Measurements from ENCODE around the gene PIP4K2A. TPM values are rescaled to one million over a fixed set of nuclear protein-coding genes. Genes with fewer than 3 reads are reported as not detected.

The PIP4K2A gene
- total RNA-seq, 4 donors from 2014 or later: 2.6 to 14.9 (median 12.4) TPM

GRCh38 chr10:22617051-22617450 is 97.3 kb downstream of the PIP4K2A start:
- Histone ChIP-seq H3K36me3 (no peaks in the 10 kb centered on the region), H3K4me1 (peaks cover 4 to 31% (median 10%) of the 10 kb centered on the region in 4 donors), H3K9me3 (no peaks in the 10 kb centered on the region), H3K4me3 (no peak overlapping the region), H3K27ac (peak overlapping the region in 1 of 4 donors; percentile 16), H3K27me3 (no peaks in the 10 kb centered on the region)
- WGBS, 2 donors (ENCODE audit: low coverage in 1 of 2): 44 to 83% methylated on average over 3 of the region's 3 CpGs
- intact Hi-C loops (cut with DNase I; ENCODE audit: low total_unique reads) (no loop called here), in situ Hi-C loops (cut with MboI; ENCODE audit: low pct_ligation_motif_present in 1 of 4, low pct_unique_long_range_greater_than_20kb in 1 of 4, low sequenced_read_pairs in 3 of 4) (no loop called here)
- TF ChIP-seq POLR2A (IDR thresholded peaks at IDR 0.05) (no peak), POLR2AphosphoS5 (IDR thresholded peaks at IDR 0.05) (no peak), CTCF (IDR thresholded peaks at IDR 0.05) (no peak), EP300 (IDR thresholded peaks at IDR 0.05; ENCODE audit: low read depth) (no peak)
- DNase-seq: no peak

- H3K27ac ChIP-seq: peak overlapping the region; percentile 58 to 66 (median 62)
- intact Hi-C loops (cut with DNase I; ENCODE audit: low total_unique reads) (no loop called here), in situ Hi-C loops (cut with MboI; ENCODE audit: low pct_ligation_motif_present in 1 of 4, low pct_unique_long_range_greater_than_20kb in 1 of 4, low sequenced_read_pairs in 3 of 4) (no loop called here)
- no peaks in the 10 kb centered on the region for H3K9me3 ChIP-seq
- WGBS, 2 donors (ENCODE audit: low coverage in 1 of 2): 35% methylated on average over 2 to 11 of the region's 11 CpGs
- peaks cover 4 to 30% (median 10%) of the 10 kb centered on the region in 4 donors for H3K4me1 ChIP-seq
- TF ChIP-seq POLR2A (IDR thresholded peaks at IDR 0.05): no peak
- no peak for TF ChIP-seq EP300 (IDR thresholded peaks at IDR 0.05; ENCODE audit: low read depth)
- no peak for TF ChIP-seq POLR2AphosphoS5 (IDR thresholded peaks at IDR 0.05)
- TF ChIP-seq CTCF (IDR thresholded peaks at IDR 0.05): no peak
- H3K36me3 ChIP-seq: no peaks in the 10 kb centered on the region
- H3K4me3 ChIP-seq: peak overlapping the region in 3 of 4 donors; percentile 23 to 30 (median 27)
- no peaks in the 10 kb centered on the region for H3K27me3 ChIP-seq
- DNase-seq: peak; percentile 65
These were observed 98.4 kb downstream of the PIP4K2A start for GRCh38 chr10:22615819-22616499.

GRCh38 chr10:22615101-22615500 is 99.3 kb downstream of the PIP4K2A start:
- H3K27ac ChIP-seq: peak overlapping the region in 3 of 4 donors; percentile 58 to 66 (median 59)
- no peak for DNase-seq
- WGBS, 2 donors (ENCODE audit: low coverage in 1 of 2): 88 to 100% methylated on average over 1 to 2 of the region's 2 CpGs
- no peaks in the 10 kb centered on the region for H3K9me3 ChIP-seq
- peaks cover 3 to 22% (median 10%) of the 10 kb centered on the region in 4 donors for H3K4me1 ChIP-seq
- TF ChIP-seq CTCF (IDR thresholded peaks at IDR 0.05) (no peak), POLR2AphosphoS5 (IDR thresholded peaks at IDR 0.05) (no peak), POLR2A (IDR thresholded peaks at IDR 0.05) (no peak), EP300 (IDR thresholded peaks at IDR 0.05; ENCODE audit: low read depth) (no peak)
- no peaks in the 10 kb centered on the region for H3K36me3 ChIP-seq
- no peak overlapping the region for H3K4me3 ChIP-seq
- no peaks in the 10 kb centered on the region for H3K27me3 ChIP-seq
- intact Hi-C loops (cut with DNase I; ENCODE audit: low total_unique reads): no loop called here
- in situ Hi-C loops (cut with MboI; ENCODE audit: low pct_ligation_motif_present in 1 of 4, low pct_unique_long_range_greater_than_20kb in 1 of 4, low sequenced_read_pairs in 3 of 4): no loop called here

GRCh38 chr10:22613011-22613410 is 101.4 kb downstream of the PIP4K2A start:
- Histone ChIP-seq H3K27me3 (no peaks in the 10 kb centered on the region), H3K4me3 (no peak overlapping the region), H3K4me1 (peaks cover 4 to 17% (median 7%) of the 10 kb centered on the region in 4 donors), H3K36me3 (no peaks in the 10 kb centered on the region), H3K27ac (no peak overlapping the region), H3K9me3 (no peaks in the 10 kb centered on the region)
- in situ Hi-C loops (cut with MboI; ENCODE audit: low pct_ligation_motif_present in 1 of 4, low pct_unique_long_range_greater_than_20kb in 1 of 4, low sequenced_read_pairs in 3 of 4) (no loop called here), intact Hi-C loops (cut with DNase I; ENCODE audit: low total_unique reads) (no loop called here)
- no peak for TF ChIP-seq CTCF (IDR thresholded peaks at IDR 0.05)
- TF ChIP-seq EP300 (IDR thresholded peaks at IDR 0.05; ENCODE audit: low read depth): no peak
- TF ChIP-seq POLR2AphosphoS5 (IDR thresholded peaks at IDR 0.05): no peak
- TF ChIP-seq POLR2A (IDR thresholded peaks at IDR 0.05): no peak
- DNase-seq: no peak
- WGBS, 2 donors (ENCODE audit: low coverage in 1 of 2): 84 to 91% methylated on average over 4 to 6 of the region's 6 CpGs
